ENCODE data around the gene IQGAP3.
"Not testable (repeated sequence)": the region's sequence is repeated elsewhere in the genome, so short reads cannot be mapped to it uniquely, and the experiment has no call there.

Gene IQGAP3, protein sequence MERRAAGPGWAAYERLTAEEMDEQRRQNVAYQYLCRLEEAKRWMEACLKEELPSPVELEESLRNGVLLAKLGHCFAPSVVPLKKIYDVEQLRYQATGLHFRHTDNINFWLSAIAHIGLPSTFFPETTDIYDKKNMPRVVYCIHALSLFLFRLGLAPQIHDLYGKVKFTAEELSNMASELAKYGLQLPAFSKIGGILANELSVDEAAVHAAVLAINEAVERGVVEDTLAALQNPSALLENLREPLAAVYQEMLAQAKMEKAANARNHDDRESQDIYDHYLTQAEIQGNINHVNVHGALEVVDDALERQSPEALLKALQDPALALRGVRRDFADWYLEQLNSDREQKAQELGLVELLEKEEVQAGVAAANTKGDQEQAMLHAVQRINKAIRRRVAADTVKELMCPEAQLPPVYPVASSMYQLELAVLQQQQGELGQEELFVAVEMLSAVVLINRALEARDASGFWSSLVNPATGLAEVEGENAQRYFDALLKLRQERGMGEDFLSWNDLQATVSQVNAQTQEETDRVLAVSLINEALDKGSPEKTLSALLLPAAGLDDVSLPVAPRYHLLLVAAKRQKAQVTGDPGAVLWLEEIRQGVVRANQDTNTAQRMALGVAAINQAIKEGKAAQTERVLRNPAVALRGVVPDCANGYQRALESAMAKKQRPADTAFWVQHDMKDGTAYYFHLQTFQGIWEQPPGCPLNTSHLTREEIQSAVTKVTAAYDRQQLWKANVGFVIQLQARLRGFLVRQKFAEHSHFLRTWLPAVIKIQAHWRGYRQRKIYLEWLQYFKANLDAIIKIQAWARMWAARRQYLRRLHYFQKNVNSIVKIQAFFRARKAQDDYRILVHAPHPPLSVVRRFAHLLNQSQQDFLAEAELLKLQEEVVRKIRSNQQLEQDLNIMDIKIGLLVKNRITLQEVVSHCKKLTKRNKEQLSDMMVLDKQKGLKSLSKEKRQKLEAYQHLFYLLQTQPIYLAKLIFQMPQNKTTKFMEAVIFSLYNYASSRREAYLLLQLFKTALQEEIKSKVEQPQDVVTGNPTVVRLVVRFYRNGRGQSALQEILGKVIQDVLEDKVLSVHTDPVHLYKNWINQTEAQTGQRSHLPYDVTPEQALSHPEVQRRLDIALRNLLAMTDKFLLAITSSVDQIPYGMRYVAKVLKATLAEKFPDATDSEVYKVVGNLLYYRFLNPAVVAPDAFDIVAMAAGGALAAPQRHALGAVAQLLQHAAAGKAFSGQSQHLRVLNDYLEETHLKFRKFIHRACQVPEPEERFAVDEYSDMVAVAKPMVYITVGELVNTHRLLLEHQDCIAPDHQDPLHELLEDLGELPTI (N-terminal part only)

DNA sequence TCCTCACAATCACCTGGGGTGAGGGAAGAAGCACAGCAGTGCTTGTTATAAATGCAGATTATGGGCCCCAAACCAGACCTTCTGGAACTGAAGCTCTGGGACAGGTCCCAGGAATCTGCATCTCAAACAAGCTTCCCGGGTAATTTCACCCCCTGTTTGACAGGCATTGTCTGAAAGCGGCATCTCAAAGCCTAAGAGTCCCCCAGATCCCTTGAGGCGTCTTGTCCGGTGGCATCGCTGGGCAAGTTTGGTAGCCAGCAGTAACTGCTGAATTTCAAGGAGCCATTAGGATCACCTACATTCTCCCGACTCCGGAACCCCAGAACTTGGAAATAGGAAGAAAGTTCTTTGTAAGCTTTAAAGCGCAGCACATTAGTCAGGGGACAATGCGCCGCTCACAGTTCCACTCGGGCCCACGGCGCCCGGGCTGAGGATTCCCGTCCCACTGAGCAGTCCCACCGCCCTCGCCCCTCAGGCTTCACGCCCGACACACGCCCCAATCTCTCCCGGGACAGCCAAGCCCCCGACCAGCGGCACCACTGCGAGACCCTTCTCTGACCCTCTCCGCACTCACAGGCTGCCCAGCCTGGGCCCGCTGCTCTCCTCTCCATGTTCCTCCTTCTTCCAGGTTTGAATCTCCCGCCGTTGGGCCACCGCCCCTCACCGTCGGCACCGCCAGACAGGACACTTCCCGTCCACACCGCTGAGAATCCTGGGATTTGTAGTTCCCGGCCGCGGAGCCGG is at the start of gene IQGAP3:
IQGAP3 (minus strand) TSS at position 647 of the 744 bp plus-strand sequence; CDS start at position 611, 36 bp downstream.
- no peak for DNase-seq

DNA sequence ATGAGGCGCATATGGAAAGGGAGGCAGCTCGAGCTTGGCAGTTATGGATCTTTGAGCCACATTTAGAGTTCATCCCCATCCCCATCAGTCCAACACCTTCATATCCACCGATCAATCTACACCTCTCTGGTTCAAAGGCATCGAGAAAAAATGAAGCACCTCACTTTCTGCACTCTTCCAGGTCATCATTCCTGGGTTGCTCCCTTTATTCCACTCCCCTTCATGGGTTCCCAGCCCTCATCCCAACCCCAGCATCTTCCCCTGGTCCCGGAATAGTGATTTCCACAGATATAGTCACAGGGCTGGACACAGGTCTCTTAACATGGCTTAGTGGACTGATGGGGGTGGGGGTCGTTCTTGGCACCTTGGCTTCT is 47.2 kb upstream of the IQGAP3 start:
- no peak for DNase-seq

DNA sequence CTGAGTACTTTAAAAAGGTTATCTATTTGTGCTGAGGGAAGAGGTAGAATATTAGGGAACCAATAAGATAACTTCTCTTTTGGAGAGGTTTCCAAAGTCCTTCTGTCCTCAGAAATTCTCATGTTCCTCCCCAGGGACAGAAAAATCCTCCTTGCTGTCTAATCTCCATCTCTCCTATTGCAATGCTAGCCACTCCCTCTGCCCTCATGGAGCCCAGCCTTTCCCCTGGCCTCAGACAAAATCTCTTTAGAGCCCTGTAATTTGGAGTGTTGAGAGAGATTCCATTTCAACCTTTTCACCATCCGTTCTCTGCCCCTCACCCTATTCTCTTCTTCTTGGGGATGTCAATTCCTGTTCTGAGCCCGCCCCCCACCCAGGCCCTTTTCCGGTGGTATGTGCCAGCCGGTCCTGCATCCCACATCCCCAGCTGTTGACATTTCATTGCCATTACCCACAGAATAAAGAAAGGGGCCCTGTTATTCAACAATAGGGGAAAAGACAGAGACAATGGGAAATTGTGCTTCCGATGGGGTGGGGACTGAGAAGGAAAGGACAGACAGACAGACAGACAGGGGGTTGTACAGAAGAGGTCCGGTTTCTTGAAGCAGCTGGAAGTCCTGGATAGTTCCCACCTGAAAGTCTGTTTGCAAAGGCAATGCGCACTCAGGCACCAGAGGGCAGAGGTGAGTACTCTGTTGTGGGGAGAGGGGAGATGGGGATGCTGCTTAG is 46.7 kb upstream of the IQGAP3 start, which contains the start of gene HAPLN2:
HAPLN2 (plus strand) TSS at position 563 of the 729 bp plus-strand sequence. CDS start 4,076 bp downstream, outside the sequence.
- DNase-seq: no peak

DNA sequence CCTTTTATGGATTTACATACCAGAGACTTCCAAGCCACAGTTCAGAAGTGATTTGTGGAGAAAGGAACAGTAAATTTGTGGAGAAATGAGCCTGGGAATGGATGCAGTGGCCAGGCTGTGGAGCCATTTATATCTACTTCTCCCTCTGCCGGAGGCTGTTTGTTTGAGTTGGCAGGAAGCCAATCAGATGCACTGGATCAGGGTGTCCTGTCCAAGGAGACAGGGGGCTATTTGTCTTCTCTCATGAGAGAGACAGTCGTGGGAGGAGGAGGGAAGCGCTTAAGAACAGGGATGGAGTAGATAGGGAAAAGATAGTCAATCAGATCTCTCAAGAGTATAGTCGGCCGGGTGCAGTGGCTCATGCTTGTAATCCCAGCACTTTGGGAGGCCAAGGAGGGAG is 44.1 kb upstream of the IQGAP3 start:
- no peak for DNase-seq

DNA sequence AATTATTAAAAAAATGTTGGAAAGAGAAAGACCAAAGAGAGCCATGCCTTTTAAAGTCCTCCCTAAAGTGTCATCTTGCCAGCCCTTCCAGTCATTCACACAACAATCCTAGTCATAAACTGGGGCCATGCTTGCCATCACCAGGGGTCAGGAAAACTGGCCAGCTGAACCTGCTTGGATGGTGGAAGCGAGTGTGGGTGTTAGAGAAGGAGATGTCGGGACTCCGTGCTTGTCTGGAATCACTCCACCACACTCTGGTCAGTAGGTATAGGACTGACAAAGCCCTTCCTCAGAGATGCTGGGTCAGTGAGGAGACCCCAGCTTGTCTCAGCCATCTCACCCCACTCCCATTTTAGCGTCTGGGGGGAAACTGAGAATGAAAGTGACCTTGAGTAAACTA is 43.6 kb upstream of the IQGAP3 start:
- no peak for DNase-seq

DNA sequence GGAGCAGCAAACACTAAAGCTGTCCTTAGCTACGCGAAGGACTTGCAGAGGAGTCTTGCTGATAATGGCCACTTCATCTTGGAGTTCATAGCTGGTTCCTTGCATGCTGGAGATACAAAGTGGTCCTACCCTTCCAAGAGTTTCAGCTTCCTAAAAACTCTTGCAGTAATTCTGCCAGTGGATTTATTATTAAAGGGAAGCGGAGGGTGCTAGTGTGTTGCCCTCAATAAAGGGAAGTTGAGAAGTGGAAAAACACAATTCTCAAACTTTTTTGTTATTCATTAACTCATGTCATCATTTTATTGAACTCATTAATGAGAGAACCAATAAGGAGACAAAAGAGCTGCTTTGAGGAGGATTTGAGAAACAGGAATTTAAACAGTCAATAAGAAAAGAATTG is 40.3 kb upstream of the IQGAP3 start:
- DNase-seq: no peak

DNA sequence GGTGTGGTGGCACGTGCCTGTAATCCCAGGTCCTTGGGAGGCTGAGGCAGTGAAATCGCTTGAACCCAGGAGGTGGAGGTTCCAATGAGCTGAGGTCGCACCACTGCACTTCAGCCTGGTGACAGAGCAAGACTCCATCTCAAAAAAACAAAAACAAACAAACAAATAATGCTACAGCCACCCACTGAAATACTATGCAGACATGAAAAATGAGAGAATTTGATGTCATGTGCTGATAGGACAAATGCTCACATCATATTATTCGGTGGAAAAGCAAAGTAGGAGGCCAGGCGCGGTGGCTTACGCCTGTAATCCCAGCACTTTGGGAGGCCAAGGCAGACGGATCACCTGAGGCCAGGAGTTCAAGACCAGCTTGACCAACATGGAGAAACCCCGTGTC is 37.7 kb upstream of the IQGAP3 start:
- DNase-seq: not testable (repeated sequence)

DNA sequence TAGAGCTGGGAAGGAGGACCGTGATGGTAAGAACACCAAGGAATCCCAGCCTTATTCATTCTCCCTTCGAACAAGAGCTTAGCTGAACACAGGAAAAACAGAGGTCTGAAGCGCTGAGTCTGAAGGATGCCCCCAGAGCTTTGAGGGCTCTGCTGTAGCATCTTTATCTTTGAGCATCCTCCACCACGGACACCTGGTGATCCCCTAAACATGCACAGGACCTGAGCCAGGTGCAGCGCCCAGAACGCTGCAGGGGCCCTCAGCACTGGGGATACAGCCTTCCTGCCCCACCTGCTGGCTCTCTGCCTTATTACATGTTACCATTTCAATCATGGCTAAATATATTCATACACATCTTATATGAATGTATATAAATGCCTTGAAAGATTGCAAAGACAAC is 36.6 kb upstream of the IQGAP3 start:
- no peak for DNase-seq

DNA sequence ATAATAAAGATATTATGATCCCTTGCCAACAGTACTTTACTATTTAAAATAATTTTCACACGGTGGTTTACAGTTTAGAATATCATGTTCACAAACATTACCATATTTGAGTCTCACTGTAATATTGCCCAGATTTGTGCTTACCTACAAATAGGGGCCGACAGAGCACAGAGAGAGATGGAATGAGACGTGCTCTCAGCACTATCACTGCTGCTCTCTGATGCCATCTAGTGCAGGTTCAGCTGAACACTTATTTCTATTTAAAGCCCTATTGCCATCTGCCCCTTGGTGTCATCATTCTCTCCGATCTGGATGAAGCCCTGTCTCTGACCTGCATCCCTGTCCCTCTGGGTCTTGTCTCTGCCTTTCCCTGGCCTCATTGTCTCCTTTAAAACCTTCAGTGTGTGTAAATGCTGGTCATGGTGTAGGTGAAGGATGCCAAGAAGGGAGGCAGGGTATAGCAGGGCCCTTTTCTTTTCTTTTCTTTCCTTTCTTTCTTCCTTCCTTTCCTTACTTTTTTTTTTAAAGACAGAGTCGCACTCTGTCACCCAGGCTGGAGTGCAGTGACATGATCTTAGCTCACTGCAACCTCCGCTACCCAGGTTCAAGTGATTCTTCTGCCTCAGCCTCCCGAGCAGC is 35.8 kb upstream of the IQGAP3 start:
- DNase-seq: no peak

DNA sequence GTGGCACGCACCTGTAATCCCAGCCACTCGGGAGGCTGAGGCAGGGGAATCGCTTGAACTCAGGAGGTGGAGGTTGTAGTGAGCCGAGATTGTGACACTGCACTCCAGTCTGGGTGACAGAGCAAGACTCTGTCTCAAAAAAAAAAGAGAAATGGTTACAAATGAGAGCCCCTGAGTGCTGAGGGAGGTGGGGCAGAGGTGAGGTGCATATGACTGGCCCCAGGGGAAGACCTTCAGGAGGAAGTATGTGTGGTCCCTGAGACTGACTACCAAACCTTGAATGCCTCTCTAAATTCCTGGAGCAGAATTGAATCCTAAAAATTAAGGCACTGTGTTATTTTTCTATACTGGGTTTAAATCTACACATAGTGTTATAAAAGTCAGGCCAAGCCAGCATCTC is 35.0 kb upstream of the IQGAP3 start:
- not testable (repeated sequence) for DNase-seq

DNA sequence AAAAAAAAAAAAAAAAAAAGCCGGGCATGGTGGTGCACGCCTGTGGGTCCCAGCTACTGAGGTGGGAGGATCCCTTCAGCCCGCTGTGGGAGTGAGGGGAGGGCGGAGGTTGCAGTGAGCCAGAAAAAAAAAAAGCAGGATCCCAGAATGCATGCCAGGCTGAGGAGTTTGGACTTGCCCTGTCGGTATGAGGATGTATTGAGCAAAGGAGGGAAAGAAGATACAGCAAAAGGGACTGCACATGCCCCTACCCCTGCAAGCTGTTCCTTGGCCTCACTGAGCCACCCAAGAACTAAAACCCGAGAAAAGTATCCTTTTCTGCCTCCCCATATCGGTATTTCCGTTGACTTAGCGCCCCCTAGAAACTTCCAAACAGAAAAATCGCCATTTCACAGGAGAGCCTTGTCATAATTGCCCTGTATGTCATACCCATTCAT is 30.2 kb upstream of the IQGAP3 start:
- DNase-seq: no peak

DNA sequence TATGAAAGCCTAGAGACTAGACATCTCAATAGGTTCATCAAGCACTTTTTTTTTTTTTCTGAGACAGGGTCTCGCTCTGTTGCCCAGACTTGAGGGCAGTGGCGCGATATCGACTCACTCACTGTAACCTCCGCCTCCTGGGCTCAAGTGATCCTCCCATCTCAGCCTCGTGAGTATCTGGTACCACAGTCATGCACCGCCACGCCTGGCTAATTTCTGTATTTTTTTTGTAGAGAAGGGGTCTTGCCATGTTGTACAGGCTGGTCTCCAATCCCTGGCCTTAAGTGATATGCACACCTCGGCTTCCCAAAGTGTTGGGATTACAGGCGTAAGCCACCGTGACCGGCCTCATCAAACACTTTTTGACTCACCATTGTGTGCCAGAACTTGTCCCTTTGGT is 29.5 kb upstream of the IQGAP3 start:
- DNase-seq: no peak

DNA sequence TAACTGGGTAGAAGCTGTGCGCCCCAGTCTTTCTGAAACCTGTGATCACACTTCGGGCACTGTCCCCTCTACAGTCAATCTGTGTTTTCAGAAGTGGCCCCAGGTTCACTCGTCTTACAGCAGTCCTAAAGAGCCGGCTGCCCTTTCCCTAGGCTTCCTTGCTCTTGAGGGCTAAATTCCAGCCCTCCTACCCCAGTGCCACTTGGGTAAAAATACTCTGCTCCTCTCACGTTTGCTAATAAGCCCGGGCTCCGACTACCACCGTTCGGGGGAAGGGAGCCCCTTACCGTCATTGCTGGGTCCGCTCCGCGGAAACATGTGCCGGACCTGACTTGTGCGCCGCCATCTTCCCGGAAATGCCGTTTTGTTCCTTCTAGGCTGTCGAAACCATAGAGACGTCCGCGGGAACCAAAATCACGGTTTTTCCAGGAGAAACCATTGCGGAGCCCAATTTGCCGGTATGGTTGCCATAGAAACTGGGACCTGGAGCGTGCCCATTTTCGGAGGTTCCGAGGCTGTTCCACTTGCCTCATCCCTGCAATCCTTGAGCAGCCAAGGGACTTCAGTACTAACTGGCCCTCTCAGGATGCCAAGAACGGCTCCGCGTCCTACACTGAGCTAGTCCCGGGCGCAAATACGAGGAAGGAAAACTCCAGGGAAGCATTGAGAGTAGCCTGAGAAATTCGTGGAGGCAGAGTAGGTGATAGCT is 28.9 kb upstream of the IQGAP3 start, which contains the start of gene GPATCH4:
GPATCH4 (minus strand) TSS at position 358 of the 709 bp plus-strand sequence.
- DNase-seq: no peak

DNA sequence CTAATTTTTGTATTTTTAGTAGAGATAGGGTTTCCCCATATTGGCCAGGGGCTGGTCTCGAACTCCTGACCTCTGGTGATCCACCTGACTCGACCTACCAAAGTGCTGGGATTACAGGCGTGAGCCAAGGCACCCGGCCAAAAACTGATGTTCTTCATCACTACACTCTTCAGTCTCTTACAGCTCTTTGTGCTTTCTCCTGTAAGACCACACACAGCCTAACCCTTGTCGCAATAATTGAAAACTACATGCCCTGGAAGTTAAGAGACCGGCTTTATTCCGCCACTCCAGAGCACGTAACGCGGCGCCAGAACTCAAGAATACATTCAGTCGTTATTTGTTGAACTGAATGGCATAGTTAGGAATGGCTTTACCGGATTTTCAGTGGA is 28.4 kb upstream of the IQGAP3 start:
- DNase-seq: no peak

DNA sequence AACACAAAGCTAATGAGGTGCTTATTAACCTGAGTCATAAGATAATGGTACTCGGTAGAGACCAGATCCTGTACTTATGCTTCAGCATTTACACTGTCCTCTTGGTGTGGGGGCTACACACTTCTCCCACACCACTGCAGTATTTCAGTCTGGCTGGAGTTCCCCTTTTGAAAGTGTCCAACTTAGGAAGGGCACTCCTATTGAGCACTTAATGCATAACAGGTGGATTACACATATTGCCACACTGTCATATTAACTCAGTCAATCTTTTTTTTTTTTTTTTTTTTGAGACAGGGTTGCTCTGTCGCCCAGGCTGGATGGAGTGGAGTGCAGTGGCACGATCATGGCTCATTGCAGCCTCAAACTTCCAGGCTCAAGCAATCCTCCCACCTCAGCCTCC is 27.4 kb upstream of the IQGAP3 start:
- no peak for DNase-seq

DNA sequence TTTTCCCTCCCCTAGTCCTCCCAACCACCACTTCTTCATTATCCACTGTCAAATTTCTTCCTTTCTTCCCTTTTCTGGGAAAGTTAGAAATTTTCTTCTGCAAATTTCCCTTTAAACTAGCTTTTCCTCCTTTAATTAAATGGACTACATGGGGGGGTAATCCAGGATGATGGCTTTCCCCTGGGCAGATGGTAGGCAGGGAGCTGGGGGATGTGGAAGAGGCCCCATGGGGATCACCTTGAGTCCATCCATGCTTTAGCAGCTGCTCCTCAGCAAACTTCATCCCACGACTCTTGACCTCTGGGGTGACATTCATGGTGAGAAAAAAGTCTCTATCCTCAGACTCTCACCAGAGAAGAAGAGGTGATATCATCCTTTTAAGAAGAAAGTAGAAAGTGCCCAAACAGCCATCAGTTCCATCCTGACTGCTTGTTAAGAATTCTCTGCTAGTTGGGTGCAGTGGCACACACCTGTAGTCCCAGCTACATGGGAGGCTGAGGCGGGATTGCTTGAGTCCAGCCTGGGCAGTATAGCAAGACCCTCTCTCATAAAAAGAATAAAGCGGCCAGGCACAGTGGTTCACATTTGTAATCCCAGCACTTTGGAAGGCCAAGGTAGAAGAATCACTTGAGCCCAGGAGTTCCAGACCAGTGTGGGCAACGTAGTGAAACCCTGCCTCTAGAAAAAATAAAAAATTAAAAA is 26.5 kb upstream of the IQGAP3 start:
- DNase-seq: no peak

DNA sequence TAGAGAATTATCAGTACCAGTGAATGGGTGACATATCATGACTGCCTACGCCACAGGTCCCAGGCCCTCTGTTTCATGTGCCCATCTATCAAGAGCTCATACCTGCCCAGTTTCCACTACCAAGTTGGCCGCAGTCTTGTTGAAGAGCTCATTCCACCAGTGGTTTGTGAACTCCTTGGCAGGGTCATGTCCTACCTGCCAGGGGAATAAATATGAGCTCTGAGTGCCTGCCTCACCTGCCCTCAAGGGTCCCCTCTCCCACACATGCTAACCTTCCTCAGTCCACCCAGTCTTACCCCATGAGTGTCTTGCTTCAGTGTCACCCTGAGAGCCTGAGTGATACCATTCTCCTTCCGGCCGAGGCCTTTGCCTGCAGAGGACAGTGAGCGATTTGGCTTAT is 25.8 kb upstream of the IQGAP3 start:
- DNase-seq: no peak

DNA sequence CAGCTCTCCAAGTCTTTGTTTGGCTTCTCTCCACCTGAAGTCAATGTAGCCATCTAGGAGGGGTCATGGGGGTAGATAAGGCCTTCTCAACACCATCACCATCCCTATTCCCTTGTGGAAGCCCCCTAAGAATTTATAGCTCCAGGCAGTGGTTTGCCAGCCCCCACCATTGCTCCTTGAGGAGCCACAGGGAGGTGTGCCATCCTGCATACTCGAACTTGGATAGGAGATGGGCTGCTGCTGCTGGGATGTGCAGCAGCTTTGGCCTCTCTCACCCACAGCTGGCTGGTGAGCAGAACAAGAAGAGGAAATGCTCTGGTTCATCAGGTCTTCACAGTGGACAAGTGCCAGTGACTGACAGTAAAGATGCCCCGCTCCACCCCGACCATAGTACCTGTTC is 24.1 kb upstream of the IQGAP3 start:
- no peak for DNase-seq

DNA sequence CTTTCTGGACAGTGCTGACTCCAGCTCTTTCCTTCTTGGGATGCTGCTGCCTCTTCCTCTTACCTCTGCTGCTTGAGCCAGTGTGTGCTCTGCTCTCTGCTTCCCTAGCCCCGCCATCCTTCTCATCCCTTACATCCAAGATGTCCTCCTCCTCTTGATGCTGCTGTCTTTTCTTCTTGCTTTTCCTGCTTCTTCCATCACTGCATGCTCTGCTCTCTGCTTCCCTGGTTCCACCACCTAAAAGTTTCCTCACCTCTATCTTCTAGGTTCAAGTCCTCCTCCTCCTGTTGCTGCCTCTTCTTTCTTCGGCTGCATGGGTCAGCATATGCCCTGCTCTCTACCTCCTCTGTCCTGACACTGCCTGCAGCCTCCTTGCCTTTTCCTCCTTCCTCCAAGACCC is 22.7 kb upstream of the IQGAP3 start:
- no peak for DNase-seq

DNA sequence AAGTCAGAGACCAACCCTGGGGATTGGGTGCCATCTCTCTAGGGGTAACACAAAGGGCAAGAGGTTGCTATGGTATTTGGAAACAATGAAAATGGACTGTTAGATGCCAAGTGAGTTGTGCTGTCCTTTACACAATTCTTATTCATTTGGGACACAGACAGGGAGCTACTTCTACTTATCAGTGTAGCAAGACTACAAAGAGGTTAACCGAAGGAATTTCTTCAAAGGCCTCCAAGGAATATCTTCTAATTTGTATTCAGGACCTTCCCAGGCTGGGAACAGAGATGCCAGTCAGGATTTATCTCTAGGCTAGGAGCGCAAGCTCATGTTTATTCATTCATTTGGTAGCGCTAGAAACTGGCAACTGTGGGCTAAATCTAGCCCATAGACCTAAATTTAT is 21.8 kb upstream of the IQGAP3 start:
- DNase-seq: no peak
